ENCODE results near the gene BASP1.
"Not testable (repeated sequence)": the region's sequence is repeated elsewhere in the genome, so short reads cannot be mapped to it uniquely, and the experiment has no call there.

The BASP1 gene

DNA sequence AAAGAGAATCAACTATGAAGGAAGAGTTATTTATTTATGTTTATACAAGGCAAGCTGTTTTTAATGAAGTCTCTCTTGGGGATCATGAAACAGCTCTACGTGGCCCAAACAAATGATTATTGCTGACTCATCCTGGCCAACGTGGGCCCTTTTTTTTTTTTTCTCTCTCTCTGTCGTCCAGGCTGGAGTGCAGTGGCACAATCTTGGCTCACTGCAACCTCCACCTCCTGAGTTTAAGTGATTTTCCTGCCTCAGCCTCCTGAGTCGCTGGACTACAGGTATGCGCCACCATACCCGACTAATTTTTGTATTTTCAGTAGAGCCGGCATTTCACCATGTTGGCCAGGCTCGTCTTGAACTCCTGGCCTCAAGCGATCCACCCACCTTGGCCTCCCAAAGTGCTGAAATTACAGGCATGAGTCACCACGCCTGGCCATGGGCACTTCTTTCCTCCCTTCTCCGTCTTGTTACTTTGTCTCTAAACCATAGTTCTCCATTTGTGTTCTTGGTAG lies 98.3 kb downstream of the BASP1 start:
- no peak overlapping the region for H3K27ac ChIP-seq
- no peak for TF ChIP-seq CTCF (conservative IDR thresholded peaks at IDR 0.05)

GRCh38 chr5:17316970-17317459 lies 99.6 kb downstream of the BASP1 start:
- no peak for TF ChIP-seq CTCF (conservative IDR thresholded peaks at IDR 0.05)
- H3K27ac ChIP-seq: no peak overlapping the region

DNA sequence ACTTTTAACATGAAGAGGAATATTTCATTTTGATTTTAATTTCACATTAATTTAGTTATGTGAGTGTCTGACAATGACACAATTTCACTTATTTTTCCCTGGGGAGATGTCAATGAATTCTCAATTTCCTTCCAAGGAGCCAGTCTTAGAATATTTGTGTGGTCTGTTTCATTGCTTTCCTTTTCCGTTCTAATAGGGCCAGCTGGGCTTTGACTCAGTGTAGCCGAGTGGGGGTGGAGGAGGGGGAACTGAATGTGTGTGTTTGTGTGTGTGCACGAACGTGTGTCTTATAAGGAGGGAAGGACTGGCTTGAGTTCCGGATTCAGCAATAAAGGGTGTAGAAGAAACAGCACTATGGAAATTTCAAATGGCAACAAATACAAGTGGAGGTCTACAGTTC lies 100.0 kb downstream of the BASP1 start:
- no peak overlapping the region for H3K27ac ChIP-seq
- no peak for TF ChIP-seq CTCF (conservative IDR thresholded peaks at IDR 0.05)

GRCh38 chr5:17319095-17319494 lies 101.7 kb downstream of the BASP1 start:
- H3K27ac ChIP-seq: not testable (repeated sequence)

DNA sequence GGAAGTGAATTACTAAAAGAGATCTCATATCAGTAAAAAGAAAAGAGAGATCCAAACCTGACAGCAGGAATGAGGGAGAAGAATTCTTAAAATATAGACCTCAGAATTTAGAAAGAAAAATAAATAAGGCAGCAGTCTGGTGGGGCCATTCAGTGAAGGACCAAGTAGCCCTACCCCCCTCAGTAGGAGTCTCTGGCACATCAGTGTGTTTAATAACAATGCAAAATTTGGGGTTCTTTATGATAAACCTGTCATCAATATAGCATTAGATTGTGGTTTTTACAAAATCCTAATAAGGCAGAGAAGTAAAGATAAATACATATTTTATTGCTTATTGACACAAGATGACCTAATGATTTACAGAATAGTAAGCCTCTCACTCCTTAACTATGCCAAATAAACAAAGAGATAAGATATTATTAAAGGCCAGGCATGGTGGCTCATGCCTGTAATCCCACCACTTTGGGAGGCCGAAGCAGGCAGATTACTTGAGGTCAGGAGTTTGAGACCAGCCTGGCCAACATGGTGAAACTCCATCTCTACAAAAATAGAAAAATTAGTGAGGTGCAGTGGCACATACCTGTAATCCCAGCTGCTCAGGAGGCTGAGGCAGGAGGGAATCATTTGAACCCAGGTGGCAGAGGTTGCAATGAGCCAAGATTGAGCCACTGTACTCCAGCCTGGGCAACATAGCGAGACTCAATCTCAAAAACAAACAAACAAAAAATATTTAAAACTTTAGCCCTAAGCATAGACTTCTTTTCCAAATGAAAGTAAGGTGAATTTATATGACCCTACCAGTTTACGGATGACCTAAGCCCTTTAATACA lies 108.6 kb downstream of the BASP1 start:
- H3K27ac ChIP-seq: peak overlapping the region; percentile 72
- no peak for TF ChIP-seq CTCF (conservative IDR thresholded peaks at IDR 0.05)

Measured in VCaP (cell line).